ENCODE data around the gene QARS1.

The QARS1 gene

DNA sequence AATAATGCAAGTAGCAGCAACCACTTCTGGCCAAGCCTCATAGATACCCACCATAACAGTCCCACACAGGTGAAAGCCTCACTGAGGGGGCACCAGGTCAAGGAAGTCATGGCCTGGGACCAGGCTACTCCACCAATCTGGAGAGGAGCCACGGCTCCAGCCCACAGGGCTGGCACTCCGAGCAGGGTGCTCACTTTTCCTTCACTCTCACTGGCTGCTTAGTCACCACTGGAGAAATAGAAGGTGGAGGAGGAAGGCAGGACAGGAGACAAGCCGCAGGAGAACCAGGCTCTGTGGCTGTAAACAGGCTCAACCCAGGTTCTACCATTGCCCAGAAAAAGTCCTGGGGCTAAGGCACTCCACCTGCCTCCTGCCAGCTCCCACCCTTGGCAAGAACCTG lies 14.9 kb upstream of the QARS1 start:
- Histone ChIP-seq H3K4me3 (ENCODE audit: low read depth, low read length) (peak overlapping the region; percentile 80), H3K4me1 (peaks cover 15% of the 10 kb centered on the region), H3K9ac (peak overlapping the region; percentile 28), H3K4me2 (ENCODE audit: low read length) (peak overlapping the region; percentile 78), H3K27ac (peak overlapping the region; percentile 91), H3K36me3 (ENCODE audit: control insufficient read depth, insufficient read depth, low read length) (no peaks in the 10 kb centered on the region), H2AFZ (no peak overlapping the region), H3K27me3 (ENCODE audit: control insufficient read depth, insufficient read depth, low read length) (no peaks in the 10 kb centered on the region), H3K9me3 (ENCODE audit: control insufficient read depth, low read length) (no peaks in the 10 kb centered on the region), H3K79me2 (peaks cover 37% of the 10 kb centered on the region)
- TF ChIP-seq, protein P1, sequence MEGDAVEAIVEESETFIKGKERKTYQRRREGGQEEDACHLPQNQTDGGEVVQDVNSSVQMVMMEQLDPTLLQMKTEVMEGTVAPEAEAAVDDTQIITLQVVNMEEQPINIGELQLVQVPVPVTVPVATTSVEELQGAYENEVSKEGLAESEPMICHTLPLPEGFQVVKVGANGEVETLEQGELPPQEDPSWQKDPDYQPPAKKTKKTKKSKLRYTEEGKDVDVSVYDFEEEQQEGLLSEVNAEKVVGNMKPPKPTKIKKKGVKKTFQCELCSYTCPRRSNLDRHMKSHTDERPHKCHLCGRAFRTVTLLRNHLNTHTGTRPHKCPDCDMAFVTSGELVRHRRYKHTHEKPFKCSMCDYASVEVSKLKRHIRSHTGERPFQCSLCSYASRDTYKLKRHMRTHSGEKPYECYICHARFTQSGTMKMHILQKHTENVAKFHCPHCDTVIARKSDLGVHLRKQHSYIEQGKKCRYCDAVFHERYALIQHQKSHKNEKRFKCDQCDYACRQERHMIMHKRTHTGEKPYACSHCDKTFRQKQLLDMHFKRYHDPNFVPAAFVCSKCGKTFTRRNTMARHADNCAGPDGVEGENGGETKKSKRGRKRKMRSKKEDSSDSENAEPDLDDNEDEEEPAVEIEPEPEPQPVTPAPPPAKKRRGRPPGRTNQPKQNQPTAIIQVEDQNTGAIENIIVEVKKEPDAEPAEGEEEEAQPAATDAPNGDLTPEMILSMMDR (IDR thresholded peaks at IDR 0.05): no peak

DNA sequence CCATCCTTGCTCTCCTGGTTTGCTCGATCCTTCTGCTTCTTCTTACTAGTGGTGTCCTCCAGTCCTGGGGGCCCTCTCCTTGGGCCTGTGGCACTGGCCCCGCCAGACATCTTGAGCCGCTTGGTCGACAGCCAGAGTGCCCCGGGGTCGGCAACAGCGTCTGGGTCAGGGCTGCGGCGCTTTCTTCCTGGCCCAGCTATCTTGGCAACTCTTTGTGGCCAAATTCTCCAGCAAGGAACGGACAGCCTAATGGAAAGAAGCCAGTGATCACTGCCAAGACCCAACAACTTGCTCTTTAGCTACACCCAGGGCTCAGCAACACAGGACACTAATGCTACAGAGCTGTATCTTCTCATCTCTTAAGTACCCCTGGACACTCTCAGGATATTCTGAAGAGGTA lies 14.5 kb upstream of the QARS1 start:
- Histone ChIP-seq H3K9me3 (ENCODE audit: control insufficient read depth, low read length) (no peaks in the 10 kb centered on the region), H2AFZ (no peak overlapping the region), H3K4me3 (ENCODE audit: low read depth, low read length) (no peak overlapping the region), H3K4me1 (peaks cover 15% of the 10 kb centered on the region), H3K27ac (peak overlapping the region; percentile 91), H3K9ac (no peak overlapping the region), H3K79me2 (peaks cover 38% of the 10 kb centered on the region), H3K4me2 (ENCODE audit: low read length) (no peak overlapping the region), H3K36me3 (ENCODE audit: control insufficient read depth, insufficient read depth, low read length) (no peaks in the 10 kb centered on the region), H3K27me3 (ENCODE audit: control insufficient read depth, insufficient read depth, low read length) (no peaks in the 10 kb centered on the region)
- TF ChIP-seq, protein P1 (IDR thresholded peaks at IDR 0.05): no peak

DNA sequence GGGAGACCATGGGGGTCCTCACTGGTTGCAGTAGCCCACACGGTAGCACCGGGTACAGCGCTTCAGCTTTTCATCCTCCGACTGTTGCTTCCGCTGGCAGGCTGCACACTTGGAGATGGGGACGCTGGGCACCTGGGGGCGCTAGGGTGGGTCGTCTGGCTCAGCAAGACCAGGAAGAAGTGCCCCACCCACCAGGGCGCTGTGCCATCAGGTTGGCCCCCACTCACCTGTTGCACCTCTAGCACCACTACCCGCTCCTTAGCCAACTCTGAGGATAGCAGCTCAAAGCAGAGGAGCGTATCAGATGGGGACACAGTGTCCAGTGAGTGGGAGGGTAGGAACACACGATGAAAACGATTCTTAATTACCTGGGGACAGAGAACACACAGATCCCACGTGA lies 7.7 kb upstream of the QARS1 start:
- no peak overlapping the region for H3K27ac ChIP-seq
- H3K4me1 ChIP-seq: no peaks in the 10 kb centered on the region
- H3K36me3 ChIP-seq (ENCODE audit: control insufficient read depth, insufficient read depth, low read length): no peaks in the 10 kb centered on the region
- H2AFZ ChIP-seq: no peak overlapping the region
- TF ChIP-seq, protein P1 (IDR thresholded peaks at IDR 0.05): no peak
- H3K9ac ChIP-seq: no peak overlapping the region
- H3K4me2 ChIP-seq (ENCODE audit: low read length): no peak overlapping the region
- no peaks in the 10 kb centered on the region for H3K9me3 ChIP-seq (ENCODE audit: control insufficient read depth, low read length)
- no peaks in the 10 kb centered on the region for H3K27me3 ChIP-seq (ENCODE audit: control insufficient read depth, insufficient read depth, low read length)
- no peak overlapping the region for H3K4me3 ChIP-seq (ENCODE audit: low read depth, low read length)
- peaks cover 15% of the 10 kb centered on the region for H3K79me2 ChIP-seq

DNA sequence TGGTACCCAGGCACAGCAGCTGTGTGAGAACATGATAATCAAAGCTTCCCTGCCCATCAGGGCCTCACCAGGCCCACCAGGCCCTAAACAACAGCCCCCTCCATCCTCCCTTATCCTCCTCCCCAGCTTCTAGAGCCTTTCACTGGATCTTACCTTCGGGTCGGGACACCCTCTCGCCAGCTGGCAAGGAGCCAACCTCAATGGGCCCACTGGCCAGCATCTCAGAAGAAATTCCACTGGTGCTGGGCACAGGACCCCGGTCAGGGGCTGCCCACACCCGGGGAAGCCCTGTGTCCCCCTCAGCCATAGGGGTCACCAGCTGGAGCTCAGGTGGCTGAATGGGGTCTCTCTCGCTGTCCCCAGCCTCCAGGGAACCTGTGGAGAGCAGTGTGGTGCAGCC lies 6.8 kb upstream of the QARS1 start:
- Histone ChIP-seq H3K79me2 (peaks cover 7% of the 10 kb centered on the region), H2AFZ (no peak overlapping the region), H3K9me3 (ENCODE audit: control insufficient read depth, low read length) (no peaks in the 10 kb centered on the region), H3K27ac (no peak overlapping the region), H3K4me3 (ENCODE audit: low read depth, low read length) (no peak overlapping the region), H3K9ac (no peak overlapping the region), H3K27me3 (ENCODE audit: control insufficient read depth, insufficient read depth, low read length) (no peaks in the 10 kb centered on the region), H3K36me3 (ENCODE audit: control insufficient read depth, insufficient read depth, low read length) (no peaks in the 10 kb centered on the region), H3K4me1 (no peaks in the 10 kb centered on the region), H3K4me2 (ENCODE audit: low read length) (no peak overlapping the region)
- TF ChIP-seq, protein P1 (IDR thresholded peaks at IDR 0.05): no peak

DNA sequence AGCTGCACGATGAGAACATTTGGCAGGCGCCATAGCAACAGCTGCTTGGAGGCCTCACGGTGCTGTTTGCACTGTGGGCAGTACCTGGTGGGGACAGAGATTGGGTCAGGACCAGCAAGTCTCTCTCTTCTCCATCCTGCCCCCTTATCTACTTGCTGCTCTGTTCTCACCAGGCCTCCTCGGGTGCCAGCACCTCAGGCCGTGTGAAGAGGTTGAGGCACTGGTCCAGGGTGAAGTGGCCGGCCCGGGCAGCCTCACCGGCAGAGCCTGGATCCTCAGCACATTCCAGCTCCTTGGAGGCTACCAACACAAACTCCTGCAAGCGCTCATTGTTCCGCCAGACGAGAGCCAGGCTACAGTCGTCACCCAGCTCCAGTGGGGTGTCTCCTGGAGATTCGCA lies 6.2 kb upstream of the QARS1 start:
- Histone ChIP-seq H3K36me3 (ENCODE audit: control insufficient read depth, insufficient read depth, low read length) (no peaks in the 10 kb centered on the region), H3K4me3 (ENCODE audit: low read depth, low read length) (no peak overlapping the region), H3K9me3 (ENCODE audit: control insufficient read depth, low read length) (no peaks in the 10 kb centered on the region), H2AFZ (no peak overlapping the region), H3K27ac (no peak overlapping the region), H3K9ac (no peak overlapping the region), H3K4me1 (no peaks in the 10 kb centered on the region), H3K27me3 (ENCODE audit: control insufficient read depth, insufficient read depth, low read length) (no peaks in the 10 kb centered on the region), H3K79me2 (peaks cover 5% of the 10 kb centered on the region), H3K4me2 (ENCODE audit: low read length) (no peak overlapping the region)
- TF ChIP-seq, protein P1 (IDR thresholded peaks at IDR 0.05): no peak
